HepG2 (cell line): ENCODE results near the gene FGD5. TPM values are rescaled to one million over a fixed set of nuclear protein-coding genes. Genes with fewer than 3 reads are reported as not detected.

ENCODE experiments used
- ATAC-seq: fragments of 200-7000 bp; cut with Tn5 transposase; 3 replicates; pipeline ENCODE4 v1.9.1; 2020; ENCODE audit warnings: mild to moderate bottlenecking, moderate library complexity
- BruUV-seq: library from RNA; stranded (reverse); fragments of 400-500 nt; replicated peaks from 2 replicates; lab custom pipeline; 2021; lab: Mats Ljungman, UMichigan
- CTCF ChIA-PET: fragments of 300-600 bp; formaldehyde crosslinking; extraction: SDS; loops from one replicate; lab custom pipeline; 2021; ENCODE audit warnings: low total read pairs, inconsistent platforms, low intra/inter-chr PET ratio; lab: Yijun Ruan, JAX
- POLR2A ChIA-PET: fragments of 350-600 bp; sonication (Branson Sonifier 250); formaldehyde crosslinking; loops from one replicate; lab custom pipeline; 2020; ENCODE audit warnings: antibody characterized with exemption, inconsistent platforms; lab: Yijun Ruan, JAX
- DNase-seq: peaks from one replicate; pipeline ENCODE4 v3.0.0-alpha.2; 2015; ENCODE audit warnings: low spot score
- FAIRE-seq: peaks from 3 replicates; lab custom pipeline; 2011; peaks lifted over from hg19 to GRCh38; lab: Jason Lieb, UNC
- H2AFZ ChIP-seq: one replicate; pipeline ENCODE4 v1.6.1; 2011; ENCODE audit warnings: low read length, inconsistent platforms
- H3K27ac ChIP-seq: fragments of 300-600 bp; 3 replicates; pipeline ENCODE4 v1.8.0; 2011; ENCODE audit warnings: mixed run types, mild to moderate bottlenecking, mixed read lengths, low read length, inconsistent platforms; ENCODE audit not compliant: insufficient read depth; ENCODE audit errors: extremely low read length
- H3K27me3 ChIP-seq, 2 experiments: fragments of 200-600 bp in 1 of 2; 2 replicates in 1 of 2; 3 replicates in 1 of 2; pipeline versions ENCODE4 v1.6.0 to v1.8.0; 2011; ENCODE audit warnings: low read length in 2 of 2, mild to moderate bottlenecking in 2 of 2, moderate library complexity in 2 of 2, inconsistent platforms in 1 of 2; ENCODE audit not compliant: insufficient read depth in 2 of 2, control insufficient read depth in 1 of 2
- H3K36me3 ChIP-seq, 2 experiments: fragments of 200-600 bp in 1 of 2; replicated peaks in 1 of 2; 2 replicates in 1 of 2; 3 replicates in 1 of 2; pipeline versions ENCODE4 v1.5.1 to v1.8.0; 2011; ENCODE audit warnings: low read length in 2 of 2, inconsistent platforms in 1 of 2; ENCODE audit not compliant: insufficient read depth in 2 of 2, control insufficient read depth in 1 of 2
- H3K4me1 ChIP-seq: 2 replicates; pipeline ENCODE4 v1.5.1; 2012; ENCODE audit warnings: low read length, inconsistent platforms; ENCODE audit not compliant: insufficient read depth
- H3K4me2 ChIP-seq: 2 replicates; pipeline ENCODE4 v1.6.0; 2011; ENCODE audit warnings: low read depth, low read length, inconsistent platforms
- H3K4me3 ChIP-seq, 3 experiments: fragments of 200-600 bp in 1 of 3; sonication (generic), shearing (Covaris generic) in 1 of 3; replicated peaks in 1 of 3; 2 replicates each; pipeline ENCODE4 v1.5.1; 2011 to 2016; ENCODE audit warnings: low read length in 3 of 3, inconsistent platforms in 2 of 3, low read depth in 2 of 3, mild to moderate bottlenecking in 2 of 3, control low read depth in 1 of 3, mixed read lengths in 1 of 3; ENCODE audit not compliant: insufficient read depth in 1 of 3
- H3K79me2 ChIP-seq: one replicate; pipeline ENCODE4 v1.6.1; 2011; ENCODE audit warnings: low read length, inconsistent platforms; ENCODE audit not compliant: insufficient read depth
- H3K9ac ChIP-seq: 2 replicates; pipeline ENCODE4 v1.6.0; 2011; ENCODE audit warnings: mild to moderate bottlenecking, low read depth, low read length, inconsistent platforms; ENCODE audit not compliant: insufficient read depth
- H3K9me3 ChIP-seq: 2 replicates; pipeline ENCODE4 v1.5.1; 2012; ENCODE audit warnings: mild to moderate bottlenecking, low read length
- H4K20me1 ChIP-seq: 2 replicates; pipeline ENCODE4 v1.6.0; 2011; ENCODE audit warnings: inconsistent platforms, mild to moderate bottlenecking, low read length, moderate library complexity; ENCODE audit not compliant: insufficient read depth
- CBX2 ChIP-seq, 2 experiments: fragments of 200-600 bp in 1 of 2; sonication (generic); formaldehyde crosslinking in 1 of 2; IDR thresholded peaks; 2 replicates each; pipeline versions ENCODE4 v1.7.0 to v1.8.1; 2018 to 2022; ENCODE audit warnings: low read depth in 2 of 2, low read length in 1 of 2, mild to moderate bottlenecking in 1 of 2, missing genetic modification reagents in 1 of 2
- NFE2L1 ChIP-seq: sonication (generic); formaldehyde crosslinking; IDR thresholded peaks from 2 replicates; pipeline ENCODE4 v1.4.0; 2020; ENCODE audit warnings: missing genetic modification reagents, mild to moderate bottlenecking, borderline replicate concordance
- SUZ12 ChIP-seq: fragments of 150-350 bp; IDR thresholded peaks from 2 replicates; pipeline ENCODE4 v1.6.1; 2014; ENCODE audit warnings: low read depth, low read length
- WGBS: methylation state at CpG from one replicate; pipeline ENCODE4 v1.1.6; 2017; ENCODE audit warnings: low lambda C conversion rate; 5-methylcytosine and 5-hydroxymethylcytosine counted together
- in situ Hi-C: cut with HindIII; loops from 2 replicates; pipeline ENCODE4 v1.10.0; 2017; ENCODE audit warnings: low pct_unique_long_range_greater_than_20kb; ENCODE audit not compliant: extremely low pct_ligation_motif_present
- intact Hi-C: fragments of 100-400 bp; cut with micrococcal nuclease; formaldehyde crosslinking; loops from one replicate; pipeline ENCODE4 v1.10.0; 2022; ENCODE audit not compliant: unreplicated experiment
- polyA plus RNA-seq, 8 experiments: library from polyadenylated mRNA; depleted of rRNA in 3 of 8; stranded (reverse) in 7 of 8; unstranded in 1 of 8; fragments of >200 nt; fragmentation: Illumina TruSeq in 4 of 8; extraction: Trizol in 4 of 8; gene quantifications; 2 replicates each; pipeline versions ENCODE4 v1.2.1 to v1.2.3, GENCODE V29; 2011 to 2016; ENCODE audit warnings: low read depth in 4 of 8, missing spikeins in 1 of 8, mixed read lengths in 1 of 8; ENCODE audit not compliant: insufficient read depth in 1 of 8
- total RNA-seq, 5 experiments: library from RNA; depleted of rRNA; stranded (reverse); fragments of >200 nt; fragmentation: Illumina TruSeq; extraction: Trizol; gene quantifications; 2 replicates each; pipeline ENCODE4 v1.2.3, GENCODE V29; 2016; ENCODE audit warnings: low read depth in 1 of 5
- TF ChIP-seq, protein P1 (sequence below): fragments of 450-650 bp; IDR thresholded peaks from 2 replicates; pipeline ENCODE4 v1.6.1; 2016

Gene FGD5
- total and polyA plus RNA-seq, 2 of the 13 experiments (the other 11 are each of a cell fraction or from before 2014, with no cell fraction given) = 0.17 TPM; not detected in 1

DNA sequence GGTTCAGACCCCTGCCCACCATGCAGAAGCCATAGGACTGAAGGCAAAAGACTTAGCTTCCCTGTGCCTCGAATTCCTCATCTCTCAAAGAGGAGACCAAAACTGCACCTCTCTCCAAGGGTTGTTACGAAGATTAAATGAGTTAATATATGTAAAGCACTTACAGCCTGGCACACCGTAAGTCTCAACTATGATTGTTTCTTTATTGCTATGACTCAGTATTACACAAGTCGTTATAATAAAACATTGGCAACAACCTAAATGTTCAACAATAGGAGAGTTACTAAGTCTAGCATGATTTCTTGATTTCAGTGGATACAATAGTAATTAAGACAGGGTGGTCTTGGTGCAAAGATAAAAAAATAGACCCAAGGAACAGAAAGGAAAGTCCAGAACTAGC lies 19.6 kb upstream of the FGD5 start (continued):
- TF ChIP-seq CBX2 (IDR thresholded peaks at IDR 0.05; ENCODE audit: low read depth, low read length) = no peak
- no peak for TF ChIP-seq CBX2 (CRISPR knock-in tag; IDR thresholded peaks at IDR 0.05; ENCODE audit: low read depth)
- TF ChIP-seq, all 625 proteins: peak for 0

GRCh38 chr3:14801031-14801430 lies 17.7 kb upstream of the FGD5 start:
- no peak overlapping the region for H3K4me3 ChIP-seq
- FAIRE-seq (no peak), DNase-seq (no peak), ATAC-seq (no peak)
- H3K9me3 ChIP-seq = no peaks in the 10 kb centered on the region
- no peaks in the 10 kb centered on the region for H3K79me2 ChIP-seq
- H3K36me3 ChIP-seq = no peaks in the 10 kb centered on the region
- no peak overlapping the region for H3K27ac ChIP-seq
- H4K20me1 ChIP-seq = no peaks in the 10 kb centered on the region
- ChIA-PET POLR2A (interaction anchor here (1.0 kb wide), 1 partner anchor 10 kb away, joined by 3 read pairs; no protein-coding TSS in a partner anchor), CTCF (no interaction called here)
- H2AFZ ChIP-seq = no peak overlapping the region
- in situ Hi-C loops = no loop called here
- 59% methylated on average over 6 of the region's 9 CpGs for WGBS
- H3K4me1 ChIP-seq = peaks cover 56% of the 10 kb centered on the region
- no peak for TF ChIP-seq NFE2L1 (CRISPR knock-in tag)
- TF ChIP-seq, protein P1, sequence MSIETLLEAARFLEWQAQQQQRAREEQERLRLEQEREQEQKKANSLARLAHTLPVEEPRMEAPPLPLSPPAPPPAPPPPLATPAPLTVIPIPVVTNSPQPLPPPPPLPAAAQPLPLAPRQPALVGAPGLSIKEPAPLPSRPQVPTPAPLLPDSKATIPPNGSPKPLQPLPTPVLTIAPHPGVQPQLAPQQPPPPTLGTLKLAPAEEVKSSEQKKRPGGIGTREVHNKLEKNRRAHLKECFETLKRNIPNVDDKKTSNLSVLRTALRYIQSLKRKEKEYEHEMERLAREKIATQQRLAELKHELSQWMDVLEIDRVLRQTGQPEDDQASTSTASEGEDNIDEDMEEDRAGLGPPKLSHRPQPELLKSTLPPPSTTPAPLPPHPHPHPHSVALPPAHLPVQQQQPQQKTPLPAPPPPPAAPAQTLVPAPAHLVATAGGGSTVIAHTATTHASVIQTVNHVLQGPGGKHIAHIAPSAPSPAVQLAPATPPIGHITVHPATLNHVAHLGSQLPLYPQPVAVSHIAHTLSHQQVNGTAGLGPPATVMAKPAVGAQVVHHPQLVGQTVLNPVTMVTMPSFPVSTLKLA = 0 out of 2 replicates have a peak, but pooled peaks have one; percentile 13
- no peak for TF ChIP-seq SUZ12
- TF ChIP-seq, all 625 proteins: peak for 1
- H3K4me2 ChIP-seq = no peak overlapping the region
- no TSS peak for BruUV-seq
- intact Hi-C loops = no loop called here
- H3K27me3 ChIP-seq = peaks cover 0 to 8% of the 10 kb centered on the region in 2 experiments; a peak in 2 of 5 replicates
- no peak overlapping the region for H3K9ac ChIP-seq
